ENCODE data around the gene VPS52. TPM values are rescaled to one million over a fixed set of nuclear protein-coding genes. Genes with fewer than 3 reads are reported as not detected.
A peak's percentile ranks its signal among the peaks of the same experiment; 100 is the strongest.

Gene VPS52
- total and polyA plus RNA-seq, 9 of the 15 experiments (the other 6 are each of a cell fraction or from before 2014, with no cell fraction given) = 24.4 to 103 (median 40.2) TPM

GRCh38 chr6:33317669-33318425 lies 46.2 kb upstream of the VPS52 start, which contains the start of gene ZBTB22 (continued):
- TF ChIP-seq ZNF318 (IDR thresholded peaks at IDR 0.05; ENCODE audit: borderline replicate concordance in 1 of 2, low read depth in 1 of 2) (0 out of 4 replicates have a peak, but pooled peaks of 1 of the 2 experiments have one; percentile 41), NEUROD1 (IDR thresholded peaks at IDR 0.05; ENCODE audit: borderline replicate concordance, low read depth, low read length, partially characterized antibody) (peak; percentile 81), HES1 (IDR thresholded peaks at IDR 0.05; ENCODE audit: low read depth) (0 out of 2 replicates have a peak, but pooled peaks have one; percentile 13), YY1 (IDR thresholded peaks at IDR 0.05; ENCODE audit: borderline replicate concordance in 1 of 3, control insufficient read depth in 1 of 3, extremely low read depth in 1 of 3, insufficient read depth in 3 of 3, insufficient read length in 1 of 3, insufficient replicate concordance in 2 of 3, low read depth in 1 of 3, low read length in 2 of 3) (peak; percentile 69 to 97 (median 93)), VEZF1 (CRISPR knock-in tag; IDR thresholded peaks at IDR 0.05) (peak; percentile 93), ZNF408 (CRISPR knock-in tag; IDR thresholded peaks at IDR 0.05; ENCODE audit: low read depth) (no peak), BCOR (IDR thresholded peaks at IDR 0.05) (peak; percentile 82), NFE2 (IDR thresholded peaks at IDR 0.05; ENCODE audit: low read depth) (peak; percentile 23; the same call in 1 of the 2 replicates), BHLHE40 (IDR thresholded peaks at IDR 0.05; ENCODE audit: low read length) (peak; percentile 67), TEAD4 (IDR thresholded peaks at IDR 0.05; ENCODE audit: low read length) (peak; percentile 72), TEAD4 (CRISPR knock-in tag; IDR thresholded peaks at IDR 0.05; ENCODE audit: borderline replicate concordance) (no peak), SOX6 (IDR thresholded peaks at IDR 0.05) (peak; percentile 57; the same call in 1 of the 2 replicates), L3MBTL2 (IDR thresholded peaks at IDR 0.05) (peak; percentile 81), PHF21A (IDR thresholded peaks at IDR 0.05; ENCODE audit: borderline replicate concordance, low read depth) (no peak), FOXK2 (conservative IDR thresholded peaks at IDR 0.05 in 1 of 2, IDR thresholded peaks at IDR 0.05 in 1 of 2; ENCODE audit: low read depth in 2 of 2) (peak; percentile 37 to 55; a peak in 3 of 4 replicates), EZH2 (IDR thresholded peaks at IDR 0.05; ENCODE audit: borderline replicate concordance, low read depth, low read length) (no peak)
